OCI-LY3 (cell line): ENCODE measurements around the gene PRDM16.

Source experiments
- H2AFZ ChIP-seq: fragments of 200-600, 300-600 bp; shearing (Covaris generic); 2 replicates; pipeline ENCODE4 v1.6.0; 2014; ENCODE audit warnings: antibody characterized with exemption, low read depth, low read length
- H3K27ac ChIP-seq: fragments of 200-600, 300-600 bp; sonication (generic); 2 replicates; pipeline ENCODE4 v1.5.1; 2014; ENCODE audit warnings: mild to moderate bottlenecking, low read length, moderate library complexity, mixed read lengths
- H3K27me3 ChIP-seq: fragments of 200-600, 300-600 bp; sonication (generic); 2 replicates; pipeline ENCODE4 v1.6.1; 2014; ENCODE audit warnings: low read depth, low read length, mixed read lengths
- H3K36me3 ChIP-seq: fragments of 200-600, 300-600 bp; sonication (generic); replicated peaks from 2 replicates; pipeline ENCODE3; 2014; ENCODE audit warnings: low read depth, low read length, mixed read lengths
- H3K4me1 ChIP-seq: fragments of 300-600, 200-600 bp; sonication (generic); 2 replicates; pipeline ENCODE4 v1.6.1; 2014; ENCODE audit warnings: low read length, mixed read lengths
- H3K4me2 ChIP-seq: fragments of 200-600, 300-600 bp; sonication (generic); 2 replicates; pipeline ENCODE4 v1.6.1; 2014; ENCODE audit warnings: low read length, mixed read lengths
- H3K4me3 ChIP-seq: fragments of 300-600, 200-600 bp; sonication (generic); 2 replicates; pipeline ENCODE4 v1.5.1; 2014; ENCODE audit warnings: antibody characterized with exemption, mild to moderate bottlenecking, low read length, moderate library complexity
- H3K79me2 ChIP-seq: fragments of 300-600, 200-600 bp; shearing (Covaris generic); 2 replicates; pipeline ENCODE4 v1.6.1; 2014; ENCODE audit warnings: mild to moderate bottlenecking, low read length, mixed read lengths
- H3K9ac ChIP-seq: fragments of 300-600, 200-600 bp; shearing (Covaris generic); 2 replicates; pipeline ENCODE4 v1.6.0; 2014; ENCODE audit warnings: mild to moderate bottlenecking, low read length, moderate library complexity
- H3K9me3 ChIP-seq: fragments of 200-600, 300-600 bp; shearing (Covaris generic); 2 replicates; pipeline ENCODE4 v1.6.1; 2014; ENCODE audit warnings: low read length, mixed read lengths; ENCODE audit not compliant: insufficient read depth
- H4K20me1 ChIP-seq: fragments of 200-600, 300-600 bp; sonication (generic); 2 replicates; pipeline ENCODE4 v1.6.1; 2016; ENCODE audit warnings: low read length, mixed read lengths; ENCODE audit not compliant: insufficient read depth
- CTCF ChIP-seq: fragments of 200-600, 300-600 bp; sonication (generic); IDR thresholded peaks from 2 replicates; pipeline ENCODE4 v1.5.1; 2014; ENCODE audit warnings: antibody characterized with exemption, low read length, low read depth
- EZH2phosphoT487 ChIP-seq: fragments of 200-600 bp; shearing (Covaris generic); IDR thresholded peaks from 2 replicates; pipeline ENCODE4 v1.6.1; 2018; ENCODE audit warnings: antibody characterized with exemption, mixed run types, low read depth

Gene PRDM16

GRCh38 chr1:3418600-3418999, 349.6 kb downstream of the PRDM16 start:
- no peaks in the 10 kb centered on the region for H3K27me3 ChIP-seq

GRCh38 chr1:3419415-3420204, 350.6 kb downstream of the PRDM16 start:
- Histone ChIP-seq H3K4me3 (no peak overlapping the region), H3K4me1 (no peaks in the 10 kb centered on the region), H3K79me2 (no peaks in the 10 kb centered on the region), H3K27ac (no peak overlapping the region), H3K9me3 (no peaks in the 10 kb centered on the region), H3K9ac (no peak overlapping the region), H2AFZ (no peak overlapping the region), H4K20me1 (no peaks in the 10 kb centered on the region), H3K27me3 (no peaks in the 10 kb centered on the region), H3K4me2 (no peak overlapping the region), H3K36me3 (no peaks in the 10 kb centered on the region)
- no peak for TF ChIP-seq EZH2phosphoT487
- TF ChIP-seq CTCF, result no peak

More at GRCh38 chr1:3418600-3418999, 349.6 kb downstream of the PRDM16 start:
- H3K27ac ChIP-seq, result no peak overlapping the region
- H3K9me3 ChIP-seq, result no peaks in the 10 kb centered on the region
- H4K20me1 ChIP-seq, result no peaks in the 10 kb centered on the region
- TF ChIP-seq CTCF (no peak), EZH2phosphoT487 (no peak)
- no peak overlapping the region for H3K4me2 ChIP-seq
- no peaks in the 10 kb centered on the region for H3K79me2 ChIP-seq
- H3K4me3 ChIP-seq, result no peak overlapping the region
- H3K9ac ChIP-seq, result no peak overlapping the region
- no peak overlapping the region for H2AFZ ChIP-seq
- no peaks in the 10 kb centered on the region for H3K4me1 ChIP-seq
- no peaks in the 10 kb centered on the region for H3K36me3 ChIP-seq

- no peak overlapping the region for H3K9ac ChIP-seq
- no peak overlapping the region for H3K4me3 ChIP-seq
- H3K27ac ChIP-seq, result no peak overlapping the region
- no peaks in the 10 kb centered on the region for H3K27me3 ChIP-seq
- no peaks in the 10 kb centered on the region for H3K36me3 ChIP-seq
- H4K20me1 ChIP-seq, result no peaks in the 10 kb centered on the region
- H3K4me2 ChIP-seq, result no peak overlapping the region
- no peak overlapping the region for H2AFZ ChIP-seq
- no peaks in the 10 kb centered on the region for H3K4me1 ChIP-seq
- TF ChIP-seq EZH2phosphoT487 (no peak), CTCF (no peak)
- H3K9me3 ChIP-seq, result no peaks in the 10 kb centered on the region
- H3K79me2 ChIP-seq, result no peaks in the 10 kb centered on the region
Measured at GRCh38 chr1:3420218-3420951, 351.4 kb downstream of the PRDM16 start.

GRCh38 chr1:3422638-3423037, 353.6 kb downstream of the PRDM16 start:
- Histone ChIP-seq H2AFZ (no peak overlapping the region), H3K4me2 (no peak overlapping the region), H3K4me3 (no peak overlapping the region), H3K27ac (no peak overlapping the region), H3K27me3 (no peaks in the 10 kb centered on the region), H3K79me2 (no peaks in the 10 kb centered on the region), H3K36me3 (no peaks in the 10 kb centered on the region), H3K9me3 (no peaks in the 10 kb centered on the region), H4K20me1 (no peaks in the 10 kb centered on the region), H3K9ac (no peak overlapping the region), H3K4me1 (no peaks in the 10 kb centered on the region)
- TF ChIP-seq EZH2phosphoT487 (no peak), CTCF (no peak)
